Effector memory CD4-positive, alpha-beta T cell (primary cell): Measurements from ENCODE around the gene PANX2.
"Not testable (repeated sequence)": the region's sequence is repeated elsewhere in the genome, so short reads cannot be mapped to it uniquely, and the experiment has no call there.

Experiments used
- DNase-seq, 3 donors: peaks; one replicate each; pipeline ENCODE4 v3.0.0-alpha.2; 2020
- H3K27ac ChIP-seq: 2 replicates; pipeline ENCODE4 v1.7.0; 2013; ENCODE audit warnings: mild to moderate bottlenecking, low read length, moderate library complexity; ENCODE audit not compliant: insufficient read depth, poor library complexity, severe bottlenecking
- H3K27me3 ChIP-seq: replicated peaks from 2 replicates; pipeline ENCODE4 v1.7.0; 2013; ENCODE audit warnings: mild to moderate bottlenecking, low read length; ENCODE audit not compliant: insufficient read depth, control insufficient read depth, poor library complexity, severe bottlenecking
- H3K36me3 ChIP-seq: 2 replicates; pipeline ENCODE4 v1.7.0; 2013; ENCODE audit warnings: mild to moderate bottlenecking, low read length, moderate library complexity; ENCODE audit not compliant: control insufficient read depth, insufficient read depth
- H3K4me1 ChIP-seq: 2 replicates; pipeline ENCODE4 v1.7.0; 2013; ENCODE audit warnings: low read length, mild to moderate bottlenecking; ENCODE audit not compliant: control insufficient read depth, insufficient read depth, poor library complexity, severe bottlenecking
- H3K4me3 ChIP-seq: 2 replicates; pipeline ENCODE4 v1.7.0; 2013; ENCODE audit warnings: low read length, low read depth, mild to moderate bottlenecking; ENCODE audit not compliant: insufficient read depth, poor library complexity, severe bottlenecking
- H3K9me3 ChIP-seq: 2 replicates; pipeline ENCODE4 v1.7.0; 2013; ENCODE audit warnings: mild to moderate bottlenecking, low read length, moderate library complexity; ENCODE audit not compliant: control insufficient read depth

PANX2 gene

DNA sequence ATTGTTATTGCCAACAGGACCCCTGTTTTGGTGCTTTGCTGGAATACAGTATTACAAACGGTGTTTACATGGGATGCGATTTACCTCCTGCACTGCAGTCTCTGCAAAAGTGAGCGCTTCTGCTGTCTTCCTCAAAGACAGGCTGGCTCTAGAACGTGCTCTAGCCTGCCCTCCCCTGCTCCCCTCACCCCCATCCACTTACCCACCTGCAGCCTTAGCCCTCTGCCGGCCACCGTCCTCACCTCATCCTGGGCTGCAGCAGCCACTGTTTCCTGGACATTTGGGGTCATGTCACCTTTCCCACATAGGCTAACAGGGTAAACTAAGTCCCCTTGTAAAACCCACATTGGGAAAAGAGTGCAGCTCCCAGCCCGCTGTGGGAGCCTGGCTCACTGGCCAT, 9.6 kb upstream of the PANX2 start:
- Histone ChIP-seq H3K4me3 (no peak overlapping the region), H3K27me3 (no peaks in the 10 kb centered on the region), H3K36me3 (no peaks in the 10 kb centered on the region)

GRCh38 chr22:50161508-50162390, 8.8 kb upstream of the PANX2 start:
- Histone ChIP-seq H3K36me3 (no peaks in the 10 kb centered on the region), H3K9me3 (no peaks in the 10 kb centered on the region), H3K4me1 (no peaks in the 10 kb centered on the region), H3K27ac (no peak overlapping the region), H3K27me3 (no peaks in the 10 kb centered on the region), H3K4me3 (no peak overlapping the region)
- no peak for DNase-seq

More for the DNA sequence above, 9.6 kb upstream of the PANX2 start:
- Histone ChIP-seq H3K9me3 (no peaks in the 10 kb centered on the region), H3K27ac (no peak overlapping the region), H3K4me1 (no peaks in the 10 kb centered on the region)
- no peak for DNase-seq

DNA sequence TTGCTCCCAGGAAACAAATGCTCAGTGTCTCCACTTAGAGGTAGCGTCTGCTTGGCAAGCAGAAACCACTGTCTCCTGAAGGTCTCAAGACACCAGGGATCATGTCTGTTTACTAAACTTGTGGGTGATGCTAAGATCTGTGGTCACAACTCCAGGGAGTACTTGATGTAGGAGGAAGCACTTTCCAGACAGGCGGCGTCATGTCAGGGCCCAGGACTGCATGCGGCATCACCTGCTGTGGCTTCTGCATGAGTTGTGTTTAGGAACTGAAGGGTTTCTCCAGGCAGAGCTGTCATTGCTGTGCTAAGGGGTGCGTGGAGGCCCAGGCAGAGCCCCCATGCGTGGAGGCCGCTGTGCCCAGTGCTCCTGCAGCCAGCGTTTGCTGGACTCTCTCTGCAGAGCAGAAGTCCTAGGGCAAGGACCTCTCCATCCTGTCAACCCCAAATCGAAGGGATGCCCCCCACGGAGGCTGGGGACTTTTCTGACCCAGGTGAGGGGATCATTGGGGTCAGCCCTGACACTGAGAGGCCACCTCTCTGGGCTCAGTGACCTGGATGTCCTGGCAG, 8.1 kb upstream of the PANX2 start:
- no peak overlapping the region for H3K27ac ChIP-seq
- H3K4me3 ChIP-seq, result no peak overlapping the region
- no peaks in the 10 kb centered on the region for H3K27me3 ChIP-seq
- H3K9me3 ChIP-seq, result no peaks in the 10 kb centered on the region
- no peak for DNase-seq
- no peaks in the 10 kb centered on the region for H3K4me1 ChIP-seq
- no peaks in the 10 kb centered on the region for H3K36me3 ChIP-seq

DNA sequence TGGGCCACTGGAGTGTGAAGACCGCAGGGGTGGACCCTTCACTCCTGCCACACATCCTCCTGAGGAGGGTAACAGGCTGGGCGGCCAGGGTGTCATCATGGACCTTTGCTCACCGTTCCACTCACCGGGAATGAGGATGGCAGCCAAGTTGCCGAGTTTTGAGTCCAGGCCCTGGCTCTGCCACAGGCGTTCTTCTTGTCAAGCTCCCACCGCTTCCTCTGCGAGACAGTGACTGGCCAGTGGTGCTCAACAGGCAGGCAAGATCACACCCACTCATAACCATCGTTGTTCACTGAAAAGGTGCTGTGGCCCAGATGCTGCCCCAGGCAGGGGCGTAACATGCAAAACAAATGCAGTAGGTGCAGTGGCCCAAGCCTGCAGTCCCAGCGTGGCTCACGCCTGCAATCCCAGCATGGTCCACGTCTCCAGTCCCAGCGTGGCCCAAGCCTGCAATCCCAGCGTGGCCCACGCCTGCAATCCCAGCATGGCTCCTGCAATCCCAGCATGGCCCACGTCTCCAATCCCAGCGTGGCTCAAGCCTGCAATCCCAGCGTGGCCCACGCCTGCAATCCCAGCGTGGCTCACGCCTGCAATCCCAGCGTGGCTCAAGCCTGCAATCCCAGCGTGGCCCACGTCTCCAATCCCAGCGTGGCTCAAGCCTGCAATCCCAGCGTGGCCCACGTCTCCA, 5.0 kb upstream of the PANX2 start:
- H3K36me3 ChIP-seq, result no peaks in the 10 kb centered on the region
- no peak for DNase-seq
- no peaks in the 10 kb centered on the region for H3K4me1 ChIP-seq
- no peak overlapping the region for H3K27ac ChIP-seq
- no peak overlapping the region for H3K4me3 ChIP-seq
- peaks cover 7% of the 10 kb centered on the region for H3K27me3 ChIP-seq
- H3K9me3 ChIP-seq, result no peaks in the 10 kb centered on the region

GRCh38 chr22:50167689-50168489, 2.6 kb upstream of the PANX2 start:
- Histone ChIP-seq H3K36me3 (no peaks in the 10 kb centered on the region), H3K4me3 (no peak overlapping the region), H3K27me3 (peaks cover 21% of the 10 kb centered on the region), H3K27ac (no peak overlapping the region), H3K4me1 (no peaks in the 10 kb centered on the region), H3K9me3 (no peaks in the 10 kb centered on the region)
- DNase-seq, result no peak

GRCh38 chr22:50168490-50169180, 1.9 kb upstream of the PANX2 start:
- not testable (repeated sequence) for H3K36me3 ChIP-seq, DNase-seq, H3K9me3 ChIP-seq, H3K4me1 ChIP-seq, H3K27ac ChIP-seq, H3K4me3 ChIP-seq
- H3K27me3 ChIP-seq, result peaks cover 21% of the 10 kb centered on the region

DNA sequence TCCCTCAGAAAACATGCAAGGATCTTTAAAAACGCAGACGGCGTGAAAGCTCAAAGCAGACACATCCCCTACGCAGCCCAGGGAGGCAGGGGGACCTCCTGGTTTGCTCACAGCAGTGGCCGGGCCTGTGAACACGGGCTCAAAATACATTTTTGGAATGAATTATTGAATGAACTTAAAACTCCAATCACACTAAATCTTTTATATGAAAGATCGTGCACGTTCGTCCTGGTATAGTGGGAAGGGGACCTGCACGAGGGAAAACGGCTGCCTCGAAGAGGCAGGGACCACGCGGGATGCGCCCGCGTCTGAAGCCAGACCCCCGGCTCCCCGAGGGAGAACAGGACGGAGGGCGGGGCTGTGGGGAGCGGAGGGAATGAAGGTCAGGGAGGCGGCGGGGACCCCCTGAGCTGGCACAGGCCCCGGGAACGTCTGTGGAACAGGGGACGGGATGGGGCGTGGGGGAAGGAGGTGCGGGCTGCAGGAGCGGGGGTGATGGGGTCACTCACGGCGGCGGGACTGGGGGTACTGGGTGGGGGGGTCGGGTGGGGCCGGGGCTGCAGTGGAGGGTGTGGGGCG, 1.3 kb upstream of the PANX2 start:
- no peak overlapping the region for H3K4me3 ChIP-seq
- H3K27ac ChIP-seq, result no peak overlapping the region
- no peaks in the 10 kb centered on the region for H3K4me1 ChIP-seq
- H3K9me3 ChIP-seq, result no peaks in the 10 kb centered on the region
- no peak for DNase-seq
- H3K27me3 ChIP-seq, result peaks cover 21% of the 10 kb centered on the region
- no peaks in the 10 kb centered on the region for H3K36me3 ChIP-seq

DNA sequence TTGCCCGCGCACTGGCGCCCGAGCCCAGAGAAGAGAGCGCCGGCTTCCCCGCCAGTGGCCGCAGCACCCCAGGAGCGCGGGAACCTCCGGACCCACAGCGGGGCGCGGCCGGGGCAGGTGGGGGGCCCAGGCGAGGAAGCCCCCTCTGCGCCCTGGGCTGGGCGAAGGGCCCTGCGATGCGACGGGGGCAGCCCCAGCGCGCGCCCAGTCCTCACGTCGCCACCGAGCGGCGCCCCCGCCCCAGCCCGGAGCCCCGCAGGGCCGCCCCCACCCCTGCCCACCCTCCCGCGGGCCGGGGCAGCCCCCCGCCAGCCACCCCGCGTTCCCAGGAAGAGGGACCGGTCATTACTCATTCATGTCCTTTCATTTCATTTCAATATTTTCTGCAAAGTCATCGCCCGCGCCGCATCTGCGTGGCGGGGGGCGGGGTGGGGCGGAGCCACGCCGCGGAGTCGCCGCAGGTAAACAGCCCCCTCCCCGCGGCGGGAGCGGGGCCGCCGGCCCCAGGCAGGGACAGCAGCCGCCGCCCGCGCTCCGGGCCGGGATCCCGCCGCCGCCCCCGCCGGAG, 673 bp upstream of the PANX2 start:
- H3K27ac ChIP-seq, result no peak overlapping the region
- DNase-seq, result no peak
- H3K4me3 ChIP-seq, result no peak overlapping the region
- no peaks in the 10 kb centered on the region for H3K4me1 ChIP-seq
- H3K27me3 ChIP-seq, result peaks cover 21% of the 10 kb centered on the region
- H3K36me3 ChIP-seq, result no peaks in the 10 kb centered on the region
- no peaks in the 10 kb centered on the region for H3K9me3 ChIP-seq
